ENCODE measurements around the gene TP73.

Gene TP73

DNA sequence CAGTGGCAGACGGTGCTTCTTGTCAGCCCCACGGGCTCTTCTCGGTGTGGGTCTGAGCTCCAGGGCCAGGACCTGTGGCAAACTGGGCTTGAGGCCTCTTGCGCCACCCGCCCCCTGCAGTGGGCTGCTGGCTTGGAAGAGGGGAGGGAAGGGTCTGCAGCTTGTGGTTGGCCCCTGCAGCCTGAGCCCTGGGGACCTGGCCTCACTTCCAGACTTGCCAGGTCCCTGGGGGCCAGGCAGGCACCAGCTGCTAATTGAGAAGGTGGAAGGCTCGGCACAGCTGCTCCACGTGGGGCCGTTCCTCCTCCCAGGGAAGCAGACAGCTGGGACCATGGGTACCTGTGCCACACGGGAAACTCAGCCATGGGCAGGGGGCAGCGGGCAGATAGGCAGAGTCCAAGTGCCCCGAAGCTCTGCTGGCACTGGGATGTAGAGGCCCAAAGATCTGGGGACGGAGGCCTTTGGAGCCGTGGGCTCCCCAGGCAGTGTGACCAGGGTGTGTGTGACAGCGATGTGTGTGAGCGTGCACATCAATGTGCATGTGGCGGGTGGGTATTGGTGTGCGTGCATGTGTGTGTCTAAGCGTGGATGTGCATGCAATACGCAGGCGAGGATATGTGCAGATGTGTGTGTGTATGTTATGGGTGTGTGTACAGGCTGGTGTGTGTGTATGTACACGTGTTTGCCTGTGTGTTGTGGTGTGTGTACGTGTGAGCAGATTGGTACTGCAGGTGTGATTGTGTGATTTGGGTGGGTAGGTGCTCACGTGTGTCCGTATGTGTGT, 39.3 kb downstream of the TP73 start:
- no peak for DNase-seq

DNA sequence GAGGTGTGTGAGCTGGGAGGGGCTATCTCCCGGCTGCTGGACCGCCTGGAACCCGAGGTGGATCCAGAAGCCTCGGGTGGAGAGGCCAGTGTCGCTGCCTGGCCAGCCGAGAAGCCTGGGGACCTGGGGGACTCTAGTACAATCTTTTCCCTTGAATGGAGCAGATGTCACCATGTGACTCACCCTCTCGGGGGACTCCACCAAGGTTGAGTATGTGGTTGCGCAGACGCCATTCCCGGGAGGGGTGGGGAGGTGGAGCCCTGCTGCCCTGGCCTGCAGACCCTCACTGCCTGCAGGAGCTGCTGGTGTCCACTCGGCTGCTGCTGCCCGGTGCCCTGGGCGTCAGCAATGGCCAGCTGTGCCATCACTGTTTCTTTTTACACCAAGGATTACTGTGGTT, 40.3 kb downstream of the TP73 start:
- no peak for DNase-seq

- DNase-seq, result no peak
Observed at GRCh38 chr1:3693321-3693720, 41.0 kb downstream of the TP73 start.

DNA sequence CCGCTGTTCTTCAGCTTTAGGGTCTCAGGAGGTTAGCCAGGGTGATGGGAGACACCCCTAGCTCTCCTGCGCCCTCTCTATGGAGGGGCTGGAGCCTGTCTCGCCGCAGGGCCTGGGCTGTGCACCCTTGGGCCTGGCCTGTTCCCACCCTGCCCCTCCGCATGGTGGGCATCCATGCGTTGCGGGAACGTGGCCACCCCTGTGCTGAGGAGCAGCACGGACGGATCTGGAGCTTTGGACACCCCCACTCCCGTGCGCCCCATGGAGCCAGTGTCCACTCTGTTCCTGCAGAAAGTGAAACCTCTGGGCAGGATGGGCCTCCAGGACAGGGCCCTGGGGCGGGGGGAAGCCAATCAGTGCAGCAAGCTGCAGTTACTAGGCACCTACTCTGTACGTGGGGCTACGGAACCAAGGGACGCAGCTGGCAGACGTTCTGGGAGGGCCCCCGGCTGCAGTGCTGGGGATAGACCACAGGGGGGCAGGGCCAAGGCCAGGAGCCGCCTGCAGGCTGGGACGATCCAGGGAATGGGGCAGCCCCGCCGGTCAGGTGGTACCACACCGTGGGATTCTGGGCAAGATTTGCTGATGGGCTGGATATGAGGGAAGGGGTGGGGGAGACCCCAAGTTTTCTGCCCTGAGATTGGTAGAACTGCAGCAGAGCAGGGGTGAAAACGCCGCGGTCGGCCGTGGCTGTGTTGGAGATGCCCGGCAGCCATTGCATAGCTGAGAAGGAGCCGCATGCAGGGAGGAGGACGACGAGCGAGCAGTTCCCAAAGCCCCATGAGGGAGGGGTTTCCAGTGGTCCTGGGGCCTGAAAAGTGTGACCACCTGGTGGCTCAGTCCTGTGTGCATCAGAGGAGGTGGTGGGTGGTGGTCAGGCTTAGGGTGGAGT, 43.3 kb downstream of the TP73 start:
- no peak for DNase-seq

- no peak for DNase-seq
Observed at GRCh38 chr1:3696689-3697088, 44.4 kb downstream of the TP73 start.

DNA sequence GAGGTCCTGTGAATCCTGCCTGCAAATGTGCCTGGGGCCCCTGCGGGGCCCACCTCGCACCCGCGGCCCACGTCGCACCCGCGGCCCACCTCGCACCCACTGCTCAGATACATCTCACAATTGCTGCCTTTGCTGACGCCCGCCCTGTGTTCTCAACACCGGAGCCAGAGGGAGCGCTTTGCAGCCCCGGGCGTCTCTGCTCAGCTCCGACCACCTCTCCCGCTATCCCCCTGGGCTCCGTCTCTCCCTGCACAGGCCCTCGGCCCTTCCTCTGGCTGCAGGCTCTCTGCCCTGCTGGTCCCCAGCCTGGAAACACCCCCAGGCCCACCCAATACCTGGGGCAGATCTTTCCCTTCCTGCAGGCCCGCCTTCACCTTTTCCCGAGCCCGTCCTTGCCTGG, 44.8 kb downstream of the TP73 start:
- DNase-seq, result no peak

- DNase-seq, result no peak
Observed at GRCh38 chr1:3697810-3698209, 45.5 kb downstream of the TP73 start.

DNA sequence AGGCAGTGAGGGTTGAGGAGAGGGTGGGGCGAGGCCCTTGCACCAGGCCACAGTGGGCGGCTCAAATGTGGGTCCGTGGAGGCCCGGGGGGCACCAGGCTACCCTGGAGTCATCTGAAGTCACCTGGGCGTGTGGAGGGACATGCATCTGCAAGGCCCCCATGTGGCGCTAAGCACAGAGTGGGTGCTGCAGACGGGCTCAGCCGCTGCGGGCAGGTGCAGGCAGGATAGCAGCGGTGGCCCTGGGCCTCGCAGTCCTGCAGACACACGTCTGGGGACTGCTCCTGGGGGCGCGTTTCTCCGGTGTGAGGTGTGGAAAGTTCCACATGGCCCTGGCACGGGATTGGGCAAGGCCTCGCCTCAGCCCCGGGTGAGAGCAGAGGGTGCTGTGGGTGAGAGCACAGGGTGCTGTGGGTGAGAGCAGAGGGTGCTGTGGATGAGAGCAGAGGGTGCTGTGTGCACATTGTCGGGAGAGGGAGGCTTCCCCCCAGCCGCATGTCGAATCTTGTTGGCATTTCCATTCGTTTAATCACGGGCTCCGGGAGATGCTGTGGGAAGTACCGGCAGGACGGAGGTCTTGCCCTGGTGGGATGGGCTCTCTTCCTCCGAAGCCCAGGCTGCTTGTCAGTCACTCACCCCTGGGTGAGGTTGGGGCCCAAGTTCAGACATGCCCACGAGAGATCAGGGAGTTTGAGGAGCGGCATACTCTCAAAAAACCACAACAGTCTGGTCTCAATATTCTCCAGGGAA, 46.5 kb downstream of the TP73 start:
- no peak for DNase-seq

- DNase-seq, result no peak
Observed at GRCh38 chr1:3699596-3699995, 47.3 kb downstream of the TP73 start.

DNA sequence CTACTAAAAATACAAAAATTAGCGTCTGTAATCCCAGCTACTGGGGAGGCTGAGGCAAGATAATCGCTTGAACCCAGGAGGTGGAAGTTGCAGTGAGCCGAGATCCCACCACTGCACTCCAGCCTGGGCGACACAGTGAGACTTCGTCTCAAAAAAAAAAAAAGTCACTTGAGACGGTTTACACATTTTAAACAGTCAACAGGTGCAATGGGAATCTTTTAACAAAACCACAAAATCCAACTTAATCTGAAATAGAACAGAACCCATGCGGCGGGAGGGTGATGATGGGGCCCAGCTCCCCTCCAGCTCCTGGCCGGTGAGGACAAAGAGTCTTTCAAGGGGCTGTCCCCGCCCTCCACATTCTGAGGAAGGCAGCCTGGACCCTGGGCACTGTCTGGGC, 48.3 kb downstream of the TP73 start:
- no peak for DNase-seq

GRCh38 chr1:3702528-3702927, 50.2 kb downstream of the TP73 start:
- DNase-seq, result no peak

DNA sequence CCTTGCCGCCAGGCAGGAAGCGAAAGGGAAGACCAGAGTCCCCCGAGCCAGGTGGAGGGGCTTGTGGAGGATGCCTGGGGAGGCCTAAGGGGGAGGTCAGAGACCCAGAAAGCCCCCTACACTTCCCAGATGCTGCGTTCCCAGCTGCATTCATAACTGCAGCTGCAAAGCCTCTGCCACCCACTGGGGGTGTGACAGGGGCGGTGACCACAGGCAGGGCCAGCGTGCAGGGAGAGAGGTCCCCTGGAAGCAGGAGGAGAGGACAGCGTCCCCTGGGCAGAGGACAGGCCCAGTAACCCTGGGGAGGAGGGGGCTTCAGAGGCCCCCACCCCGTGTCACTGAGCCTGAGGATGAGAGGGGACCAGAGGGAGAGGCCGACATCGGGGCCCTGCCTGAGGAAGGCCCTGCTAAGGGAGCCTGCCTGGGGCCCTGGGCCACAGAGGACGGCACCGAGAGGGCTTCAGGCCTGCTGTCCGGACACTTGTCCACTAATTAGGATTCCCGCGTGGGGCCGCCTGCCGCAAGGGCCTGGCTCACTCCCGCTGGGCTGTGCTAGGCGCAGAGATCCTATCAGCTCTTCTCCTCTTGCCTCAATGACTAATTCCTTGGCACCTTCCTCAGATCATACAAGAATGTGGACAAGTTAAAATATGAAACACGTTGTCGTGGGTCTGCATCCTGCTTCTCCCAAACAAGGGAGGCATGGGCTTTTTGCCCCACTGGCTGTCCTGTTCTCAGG, 50.8 kb downstream of the TP73 start:
- DNase-seq, result no peak

GRCh38 chr1:3703786-3704371, 51.6 kb downstream of the TP73 start:
- DNase-seq, result no peak

- no peak for DNase-seq
Observed at GRCh38 chr1:3705341-3705950, 53.1 kb downstream of the TP73 start.

- DNase-seq, result no peak
Observed at GRCh38 chr1:3706651-3707297, 54.5 kb downstream of the TP73 start.

DNA sequence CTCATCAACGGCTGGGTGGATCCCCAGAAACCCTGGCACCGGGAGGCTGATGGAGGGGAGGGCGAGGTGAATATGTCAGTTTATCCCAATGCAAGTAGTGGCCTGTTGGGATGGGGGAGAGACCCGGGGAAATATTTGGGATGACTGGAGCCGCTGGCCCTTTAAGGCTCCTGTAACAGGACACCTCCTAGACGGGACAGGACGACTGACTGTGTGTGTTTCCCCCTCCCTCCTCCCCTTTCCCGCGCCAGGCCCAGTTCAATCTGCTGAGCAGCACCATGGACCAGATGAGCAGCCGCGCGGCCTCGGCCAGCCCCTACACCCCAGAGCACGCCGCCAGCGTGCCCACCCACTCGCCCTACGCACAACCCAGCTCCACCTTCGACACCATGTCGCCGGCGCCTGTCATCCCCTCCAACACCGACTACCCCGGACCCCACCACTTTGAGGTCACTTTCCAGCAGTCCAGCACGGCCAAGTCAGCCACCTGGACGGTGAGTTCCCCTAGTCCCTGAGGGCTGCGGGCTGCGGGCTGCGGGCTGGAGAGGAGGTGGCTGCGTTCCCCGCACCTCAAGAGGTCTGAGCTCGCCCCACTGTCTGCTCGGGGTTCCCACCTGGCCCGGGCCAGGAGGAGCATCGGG, 55.1 kb downstream of the TP73 start:
- no peak for DNase-seq

GRCh38 chr1:3707939-3708328, 55.6 kb downstream of the TP73 start:
- DNase-seq, result no peak

DNA sequence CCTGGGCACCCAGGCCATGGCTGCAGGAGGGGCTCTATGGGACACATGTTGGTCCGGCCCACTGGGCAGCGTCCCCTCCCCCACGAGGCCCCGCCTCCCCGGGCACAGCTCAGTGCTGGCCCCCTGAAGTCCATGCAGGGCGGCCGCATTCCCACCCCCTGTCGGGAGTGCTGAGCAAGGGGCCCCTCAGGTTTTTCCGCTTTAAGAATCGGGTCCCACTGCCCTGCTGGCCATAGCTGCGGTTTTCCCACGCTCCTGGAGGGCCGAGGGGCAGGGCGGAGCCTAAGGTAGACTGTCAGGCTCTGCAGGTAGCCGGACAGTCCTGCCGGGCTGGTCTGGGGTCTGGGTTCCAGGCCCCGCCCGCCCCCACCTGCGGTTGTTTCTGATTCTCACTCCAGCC, 56.5 kb downstream of the TP73 start:
- DNase-seq, result no peak

GRCh38 chr1:3710251-3710650, 57.9 kb downstream of the TP73 start:
- no peak for DNase-seq

DNA sequence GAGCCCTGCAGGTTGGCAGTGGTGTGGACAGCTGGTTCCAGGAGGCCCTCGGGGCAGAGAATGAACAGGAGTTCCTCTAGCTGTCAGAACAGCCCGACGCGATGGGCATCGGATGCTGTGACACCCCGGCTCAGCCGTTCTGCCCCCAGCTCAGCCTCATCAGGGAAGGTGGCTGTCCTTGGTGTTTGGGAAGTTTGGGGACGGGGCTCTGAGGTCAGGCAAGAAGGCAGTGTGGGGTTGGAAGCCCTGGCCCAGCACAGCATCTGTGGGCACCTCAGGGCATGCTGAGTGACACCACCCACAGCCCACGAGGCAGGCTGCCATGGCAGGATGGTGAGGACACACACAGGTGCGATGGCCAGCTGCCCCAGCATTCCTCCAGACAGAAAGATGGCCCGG, 59.1 kb downstream of the TP73 start:
- no peak for DNase-seq

Data from GOT3 (cell line).